Omental fat pad (tissue), 4 donors: ENCODE data around the gene COX6A2. TPM values are rescaled to one million over a fixed set of nuclear protein-coding genes. Genes with fewer than 3 reads are reported as not detected.

Experiments
- ATAC-seq: fragments of 150-250 bp; one replicate; pipeline ENCODE4 v1.9.1; 2016; ENCODE audit warnings: mild to moderate bottlenecking, moderate library complexity; ENCODE audit not compliant: low FRiP score
- DNase-seq: peaks from one replicate; pipeline ENCODE4 v3.0.0-alpha.2; 2019; ENCODE audit warnings: low spot score
- CTCF ChIP-seq, 3 donors: fragments of 450-650 bp; IDR thresholded peaks; one replicate each; pipeline ENCODE4 v1.5.1; 2016 to 2017; ENCODE audit warnings: antibody characterized with exemption in 3 of 3, mild to moderate bottlenecking in 3 of 3, moderate library complexity in 2 of 3
- total RNA-seq, 4 donors: library from RNA; depleted of rRNA; stranded (reverse); fragments of >200 nt; gene quantifications; one replicate each; pipeline ENCODE4 v1.1.0, GENCODE V29; 2016

The COX6A2 gene
- total RNA-seq, 4 donors from 2014 or later, result not detected

GRCh38 chr16:31385680-31386079 lies 42.5 kb downstream of the COX6A2 start:
- DNase-seq, result no peak
- no peak for ATAC-seq
- no peak for TF ChIP-seq CTCF (IDR thresholded peaks at IDR 0.05)

GRCh38 chr16:31382485-31383161 lies 45.5 kb downstream of the COX6A2 start:
- no peak for DNase-seq
- TF ChIP-seq CTCF (IDR thresholded peaks at IDR 0.05), result no peak

GRCh38 chr16:31380201-31380600 lies 48.0 kb downstream of the COX6A2 start:
- DNase-seq (no peak), ATAC-seq (no peak)
- TF ChIP-seq CTCF (IDR thresholded peaks at IDR 0.05), result no peak

More at GRCh38 chr16:31382485-31383161, 45.5 kb downstream of the COX6A2 start:
- ATAC-seq, result no peak

Other genes starting within 250 kb of the COX6A2 start
- 100 to 1,000 TPM in 2 of 4 donors, 10 to 100 TPM in 2; 65.0 to 162 (median 116) TPM for gene FUS, start 248.2 kb downstream of the COX6A2 start, total RNA-seq
- 10 to 100 TPM; 25.4 to 50.2 (median 37.8) TPM for gene PYCARD, start 225.6 kb downstream of the COX6A2 start, total RNA-seq
- gene TRIM72, start 214.2 kb downstream of the COX6A2 start, total RNA-seq, result under 1 TPM in 1 of 4 donors, not detected in 3; 0.28 TPM
- not detected for gene PYDC1, start 211.2 kb downstream of the COX6A2 start, total RNA-seq
- gene ITGAM, start 168.4 kb downstream of the COX6A2 start, total RNA-seq, result 10 to 100 TPM; 23.9 to 58.4 (median 38.8) TPM
- gene ITGAX, start 73.2 kb downstream of the COX6A2 start, total RNA-seq, result 100 to 1,000 TPM in 1 of 4 donors, 10 to 100 TPM in 3; 11.7 to 161 (median 27.0) TPM
- under 1 TPM in 3 of 4 donors, not detected in 1; 0.28 to 0.47 (median 0.36) TPM for gene ITGAD, start 35.0 kb downstream of the COX6A2 start, total RNA-seq
- 1 to 10 TPM in 3 of 4 donors, under 1 TPM in 1; 0.36 to 2.2 (median 1.5) TPM for gene ZNF843, start 14.4 kb upstream of the COX6A2 start, total RNA-seq
- gene ARMC5, start 31.1 kb upstream of the COX6A2 start, total RNA-seq, result 10 to 100 TPM in 2 of 4 donors, 1 to 10 TPM in 2; 4.6 to 15.5 (median 10.0) TPM
- gene TGFB1I1, start 43.8 kb upstream of the COX6A2 start, total RNA-seq, result 10 to 100 TPM; 16.1 to 33.7 (median 18.9) TPM
- gene SLC5A2, start 54.8 kb upstream of the COX6A2 start, total RNA-seq, result not detected
- gene RUSF1, start 80.0 kb upstream of the COX6A2 start, total RNA-seq, result 10 to 100 TPM; 35.3 to 56.7 (median 48.9) TPM
- not detected for gene AHSP, start 99.5 kb upstream of the COX6A2 start, total RNA-seq